Lower lobe of right lung (tissue), 2 donors: ENCODE data around the gene SH3PXD2A. TPM values are rescaled to one million over a fixed set of nuclear protein-coding genes. Genes with fewer than 3 reads are reported as not detected.
A peak's percentile ranks its signal among the peaks of the same experiment; 100 is the strongest.

Experiments
- ATAC-seq, 2 donors: fragments of 200-7000 bp; cut with Tn5 transposase; one replicate each; pipeline ENCODE4 v1.9.1; 2020 to 2022; ENCODE audit warnings: mild to moderate bottlenecking in 2 of 2, moderate library complexity in 2 of 2
- DNase-seq: peaks from one replicate; pipeline ENCODE4 v3.0.0-alpha.2; 2020
- H3K27ac ChIP-seq: fragments of 200-600 bp; one replicate; pipeline ENCODE4 v1.8.0; 2022
- H3K27me3 ChIP-seq: fragments of 200-600 bp; one replicate; pipeline ENCODE4 v1.8.0; 2022; ENCODE audit warnings: low read depth
- H3K36me3 ChIP-seq: fragments of 200-600 bp; one replicate; pipeline ENCODE4 v1.8.0; 2022; ENCODE audit warnings: mild to moderate bottlenecking
- H3K4me1 ChIP-seq: fragments of 200-600 bp; one replicate; pipeline ENCODE4 v1.8.0; 2022
- H3K4me3 ChIP-seq: fragments of 200-600 bp; one replicate; pipeline ENCODE4 v1.8.0; 2022; ENCODE audit warnings: mild to moderate bottlenecking
- H3K9me3 ChIP-seq: fragments of 200-600 bp; one replicate; pipeline ENCODE4 v1.8.0; 2022
- CTCF ChIP-seq: fragments of 200-600 bp; IDR thresholded peaks from one replicate; pipeline ENCODE4 v1.8.0; 2022; ENCODE audit warnings: antibody characterized with exemption, mild to moderate bottlenecking
- intact Hi-C: fragments of 100-400 bp; cut with DNase I; formaldehyde crosslinking; loops from one replicate; pipeline ENCODE4 v1.11.0; 2022
- total RNA-seq: library from RNA; stranded (reverse); fragmentation: NEBNext Ultra II Directional; extraction: Animal tissue kit (Norgen Biotek cat#: 25700); gene quantifications from one replicate; pipeline ENCODE4 v1.2.1, GENCODE V29; 2021
- donor health status: DM: no; HTN: yes; CAD: no; lungs with severe emphysema.

Gene SH3PXD2A
- total RNA-seq, 1 donor from 2014 or later: 34.8 TPM

- no peak overlapping the region for H3K4me3 ChIP-seq
- no peak for TF ChIP-seq CTCF
- H3K36me3 ChIP-seq: no peaks in the 10 kb centered on the region
- intact Hi-C loops: no loop called here
- no peaks in the 10 kb centered on the region for H3K9me3 ChIP-seq
- ATAC-seq (peak in 1 of 2 donors; percentile 11), DNase-seq (no peak)
- no peak overlapping the region for H3K27ac ChIP-seq
- H3K27me3 ChIP-seq: no peaks in the 10 kb centered on the region
- peaks cover 35% of the 10 kb centered on the region for H3K4me1 ChIP-seq
Measured at GRCh38 chr10:103789161-103789560, 66.2 kb downstream of the SH3PXD2A start.

- Histone ChIP-seq H3K9me3 (no peaks in the 10 kb centered on the region), H3K4me1 (peaks cover 28% of the 10 kb centered on the region), H3K36me3 (no peaks in the 10 kb centered on the region), H3K27me3 (no peaks in the 10 kb centered on the region), H3K4me3 (no peak overlapping the region), H3K27ac (no peak overlapping the region)
- DNase-seq (no peak), ATAC-seq (no peak)
- TF ChIP-seq CTCF: no peak
- intact Hi-C loops: no loop called here
Measured at GRCh38 chr10:103787331-103787730, 68.0 kb downstream of the SH3PXD2A start.

- no peaks in the 10 kb centered on the region for H3K9me3 ChIP-seq
- H3K4me3 ChIP-seq: no peak overlapping the region
- peaks cover 25% of the 10 kb centered on the region for H3K4me1 ChIP-seq
- no peak for TF ChIP-seq CTCF
- H3K36me3 ChIP-seq: no peaks in the 10 kb centered on the region
- no peak overlapping the region for H3K27ac ChIP-seq
- no peaks in the 10 kb centered on the region for H3K27me3 ChIP-seq
- intact Hi-C loops: no loop called here
- DNase-seq (no peak), ATAC-seq (no peak)
Measured at GRCh38 chr10:103786020-103786419, 69.4 kb downstream of the SH3PXD2A start.

GRCh38 chr10:103784723-103785418 lies 70.5 kb downstream of the SH3PXD2A start:
- no peak for TF ChIP-seq CTCF
- no peaks in the 10 kb centered on the region for H3K9me3 ChIP-seq

GRCh38 chr10:103784089-103784488 lies 71.3 kb downstream of the SH3PXD2A start:
- peaks cover 40% of the 10 kb centered on the region for H3K4me1 ChIP-seq
- H3K27me3 ChIP-seq: no peaks in the 10 kb centered on the region
- TF ChIP-seq CTCF: no peak
- intact Hi-C loops: no loop called here
- H3K9me3 ChIP-seq: no peaks in the 10 kb centered on the region
- DNase-seq (no peak), ATAC-seq (no peak)
- H3K4me3 ChIP-seq: no peak overlapping the region
- H3K27ac ChIP-seq: no peak overlapping the region
- no peaks in the 10 kb centered on the region for H3K36me3 ChIP-seq

More at GRCh38 chr10:103784723-103785418, 70.5 kb downstream of the SH3PXD2A start:
- ATAC-seq: peak; percentile 61 to 62
- Histone ChIP-seq H3K27ac (no peak overlapping the region), H3K4me3 (no peak overlapping the region), H3K27me3 (no peaks in the 10 kb centered on the region), H3K4me1 (peaks cover 32% of the 10 kb centered on the region), H3K36me3 (no peaks in the 10 kb centered on the region)
- peak; percentile 87 for DNase-seq
- intact Hi-C loops: no loop called here
